Cardiac septum (tissue), 1 donor: ENCODE results near the gene HAPLN1. TPM values are rescaled to one million over a fixed set of nuclear protein-coding genes. Genes with fewer than 3 reads are reported as not detected.
"Not testable (repeated sequence)": the region's sequence is repeated elsewhere in the genome, so short reads cannot be mapped to it uniquely, and the experiment has no call there.

Experiments
- DNase-seq: peaks from one replicate; pipeline ENCODE4 v3.0.0-alpha.2; 2020; ENCODE audit warnings: low spot score
- intact Hi-C: fragments of 100-400 bp; cut with DNase I; formaldehyde crosslinking; loops from one replicate; pipeline ENCODE4 v1.14.0; 2022
- long read RNA-seq: library from polyadenylated mRNA; unstranded; transcript quantifications from one replicate; pipeline ENCODE4 v2.0.0, GENCODE V29; 2021
- total RNA-seq: library from RNA; stranded (reverse); fragmentation: NEBNext Ultra II Directional; extraction: Animal tissue kit (Norgen Biotek cat#: 25700); gene quantifications from one replicate; pipeline ENCODE4 v1.2.1, GENCODE V29; 2021
- donor health status: DM: no; HTN: no; CAD: no.

HAPLN1 gene
- 0.94 TPM for total RNA-seq
- long read RNA-seq, full-length matches to known transcripts = 1 of 2 reads
- long read RNA-seq, partial matches to known transcripts = 1 of 2 reads
- long read RNA-seq, other reads (novel, unspliced or antisense) = 0 of 2 reads

GRCh38 chr5:83720836-83721537 is at the start of gene HAPLN1:
Gene HAPLN1 (minus strand): TSS chr5:83720855. CDS start chr5:83673523, 47,332 bp downstream.
- intact Hi-C loops = loop anchor here (5.0 to 10.0 kb wide), 2 partner anchors 204 to 661 kb away; partner anchors contain the start of gene EDIL3
- DNase-seq = no peak

GRCh38 chr5:83767409-83767992 is 46.8 kb upstream of the HAPLN1 start:
- intact Hi-C loops = no loop called here
- no peak for DNase-seq

- intact Hi-C loops = no loop called here
- no peak for DNase-seq
Measured at GRCh38 chr5:83764101-83764500, 43.4 kb upstream of the HAPLN1 start.

GRCh38 chr5:83760579-83760978 is 39.9 kb upstream of the HAPLN1 start:
- intact Hi-C loops = no loop called here
- DNase-seq = no peak

- intact Hi-C loops = no loop called here
Measured at GRCh38 chr5:83752700-83753099, 32.0 kb upstream of the HAPLN1 start.

GRCh38 chr5:83751201-83751600 is 30.5 kb upstream of the HAPLN1 start:
- DNase-seq = no peak
- intact Hi-C loops = no loop called here

More at GRCh38 chr5:83752700-83753099, 32.0 kb upstream of the HAPLN1 start:
- DNase-seq = no peak

GRCh38 chr5:83750749-83751148 is 30.1 kb upstream of the HAPLN1 start:
- DNase-seq = no peak
- intact Hi-C loops = no loop called here

- no peak for DNase-seq
- intact Hi-C loops = no loop called here
Measured at GRCh38 chr5:83745816-83746215, 25.2 kb upstream of the HAPLN1 start.

- DNase-seq = no peak
- intact Hi-C loops = no loop called here
Measured at GRCh38 chr5:83744821-83745220, 24.2 kb upstream of the HAPLN1 start.

- DNase-seq = no peak
- intact Hi-C loops = no loop called here
Measured at GRCh38 chr5:83742089-83742488, 21.4 kb upstream of the HAPLN1 start.

GRCh38 chr5:83741571-83741970 is 20.9 kb upstream of the HAPLN1 start:
- DNase-seq = no peak
- intact Hi-C loops = no loop called here

GRCh38 chr5:83740741-83741140 is 20.1 kb upstream of the HAPLN1 start:
- intact Hi-C loops = no loop called here

GRCh38 chr5:83736169-83736568 is 15.5 kb upstream of the HAPLN1 start:
- intact Hi-C loops, DNase-seq: not testable (repeated sequence)

More at GRCh38 chr5:83740741-83741140, 20.1 kb upstream of the HAPLN1 start:
- DNase-seq = no peak

GRCh38 chr5:83735058-83735457 is 14.4 kb upstream of the HAPLN1 start:
- DNase-seq, intact Hi-C loops: not testable (repeated sequence)

- intact Hi-C loops = no loop called here
- no peak for DNase-seq
Measured at GRCh38 chr5:83731638-83732037, 11.0 kb upstream of the HAPLN1 start.

GRCh38 chr5:83729362-83729761 is 8.7 kb upstream of the HAPLN1 start:
- intact Hi-C loops = loop anchor here (10.0 kb wide), 1 partner anchor 195 kb away; no protein-coding TSS in a partner anchor

GRCh38 chr5:83726912-83727311 is 6.3 kb upstream of the HAPLN1 start:
- intact Hi-C loops = loop anchor here (10.0 kb wide), 1 partner anchor 198 kb away; no protein-coding TSS in a partner anchor

More at GRCh38 chr5:83729362-83729761, 8.7 kb upstream of the HAPLN1 start:
- no peak for DNase-seq

GRCh38 chr5:83724935-83725334 is 4.3 kb upstream of the HAPLN1 start:
- intact Hi-C loops = loop anchor here (5.0 to 10.0 kb wide), 2 partner anchors 200 to 657 kb away; partner anchors contain the start of gene EDIL3

More at GRCh38 chr5:83726912-83727311, 6.3 kb upstream of the HAPLN1 start:
- DNase-seq = no peak

GRCh38 chr5:83724001-83724400 is 3.3 kb upstream of the HAPLN1 start:
- intact Hi-C loops = loop anchor here (5.0 to 10.0 kb wide), 2 partner anchors 201 to 658 kb away; partner anchors contain the start of gene EDIL3
- DNase-seq = no peak

More at GRCh38 chr5:83724935-83725334, 4.3 kb upstream of the HAPLN1 start:
- no peak for DNase-seq

- intact Hi-C loops = loop anchor here (5.0 to 10.0 kb wide), 2 partner anchors 202 to 659 kb away; partner anchors contain the start of gene EDIL3
- no peak for DNase-seq
Measured at GRCh38 chr5:83723031-83723430, 2.4 kb upstream of the HAPLN1 start.
